Activated naive CD8-positive, alpha-beta T cell treated with anti-CD3 and anti-CD28 coated beads for 36 hours (primary cell): ENCODE measurements around the gene MRPL24. TPM values are rescaled to one million over a fixed set of nuclear protein-coding genes. Genes with fewer than 3 reads are reported as not detected.

ENCODE experiments used
- DNase-seq: peaks from one replicate; pipeline ENCODE4 v3.0.0; 2021
- H3K27ac Mint-ChIP-seq: one replicate; pipeline ENCODE4 v1.8.0; 2022; ENCODE audit warnings: mild to moderate bottlenecking, moderate library complexity, mixed read lengths
- H3K27me3 Mint-ChIP-seq: one replicate; pipeline ENCODE4 v1.8.0; 2022; ENCODE audit warnings: mild to moderate bottlenecking, mixed read lengths
- H3K36me3 Mint-ChIP-seq: one replicate; pipeline ENCODE4 v1.8.0; 2021; ENCODE audit warnings: mild to moderate bottlenecking, mixed read lengths
- H3K4me1 Mint-ChIP-seq: one replicate; pipeline ENCODE4 v1.8.0; 2021; ENCODE audit warnings: mixed read lengths
- H3K4me3 Mint-ChIP-seq: one replicate; pipeline ENCODE4 v1.8.0; 2022; ENCODE audit warnings: mild to moderate bottlenecking, moderate library complexity, mixed read lengths
- H3K9me3 Mint-ChIP-seq: one replicate; pipeline ENCODE4 v1.8.0; 2022; ENCODE audit warnings: mixed read lengths
- total RNA-seq, 2 experiments: library from RNA; stranded (reverse); gene quantifications; one replicate each; pipeline ENCODE4 v1.2.3, GENCODE V29; 2021

MRPL24 gene
- total RNA-seq, 2 experiments from 2014 or later, result 85.1 to 94.6 TPM

- Mint-ChIP-seq H3K36me3 (peaks cover 5% of the 10 kb centered on the region), H3K9me3 (no peaks in the 10 kb centered on the region), H3K27me3 (no peaks in the 10 kb centered on the region), H3K4me1 (no peaks in the 10 kb centered on the region), H3K4me3 (no peak overlapping the region), H3K27ac (no peak overlapping the region)
- no peak for DNase-seq
These were observed 26.1 kb downstream of the MRPL24 start for GRCh38 chr1:156714830-156715229.

- H3K27ac Mint-ChIP-seq, result no peak overlapping the region
- no peaks in the 10 kb centered on the region for H3K27me3 Mint-ChIP-seq
- H3K36me3 Mint-ChIP-seq, result peaks cover 3% of the 10 kb centered on the region
- H3K4me3 Mint-ChIP-seq, result no peak overlapping the region
- H3K4me1 Mint-ChIP-seq, result peaks cover under 1% of the 10 kb centered on the region
- no peak for DNase-seq
- H3K9me3 Mint-ChIP-seq, result no peaks in the 10 kb centered on the region
These were observed 28.3 kb downstream of the MRPL24 start for GRCh38 chr1:156712626-156713025.

DNA sequence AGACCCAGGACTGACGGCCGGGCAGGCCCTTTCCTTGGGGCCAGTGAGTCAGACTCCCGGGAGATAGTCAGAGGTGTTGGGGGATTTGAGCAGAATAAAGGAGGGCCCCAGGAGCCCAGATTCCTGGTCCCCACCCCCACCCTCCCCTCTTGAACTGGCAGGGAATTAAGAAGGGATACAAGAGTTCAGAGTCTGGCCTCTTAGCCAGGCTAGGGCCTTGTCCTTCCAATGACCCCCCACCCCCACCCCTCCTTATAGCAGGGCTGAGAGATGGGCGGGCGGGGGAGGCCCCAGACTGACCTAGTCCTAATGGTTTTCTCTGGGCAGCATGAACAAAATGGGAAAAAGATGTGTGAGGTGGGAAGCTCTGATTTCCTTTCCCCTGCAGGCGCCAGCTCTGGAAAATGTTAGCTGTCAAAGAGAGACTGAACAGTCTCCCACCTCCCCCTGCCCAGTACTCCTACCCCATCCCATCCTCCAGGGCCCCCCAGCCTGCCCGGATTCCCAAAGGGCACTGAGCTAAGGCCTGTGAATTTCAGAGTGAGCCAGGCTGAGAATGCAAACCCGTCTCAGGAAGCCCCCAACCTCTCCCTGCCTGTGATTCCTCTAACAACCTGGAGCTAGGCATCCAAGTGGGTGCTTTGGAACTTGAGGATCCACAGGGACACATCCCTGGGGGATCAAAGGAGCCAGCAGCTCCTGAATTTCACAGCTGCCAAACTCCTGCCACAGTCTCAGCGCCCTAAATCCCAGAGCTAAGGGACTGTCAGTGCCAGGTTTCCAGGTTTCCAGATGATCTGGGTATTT lies 29.7 kb downstream of the MRPL24 start:
- H3K27ac Mint-ChIP-seq, result no peak overlapping the region
- H3K4me1 Mint-ChIP-seq, result peaks cover 11% of the 10 kb centered on the region
- H3K36me3 Mint-ChIP-seq, result no peaks in the 10 kb centered on the region
- no peak overlapping the region for H3K4me3 Mint-ChIP-seq
- H3K27me3 Mint-ChIP-seq, result peaks cover 4% of the 10 kb centered on the region
- H3K9me3 Mint-ChIP-seq, result no peaks in the 10 kb centered on the region
- no peak for DNase-seq

DNA sequence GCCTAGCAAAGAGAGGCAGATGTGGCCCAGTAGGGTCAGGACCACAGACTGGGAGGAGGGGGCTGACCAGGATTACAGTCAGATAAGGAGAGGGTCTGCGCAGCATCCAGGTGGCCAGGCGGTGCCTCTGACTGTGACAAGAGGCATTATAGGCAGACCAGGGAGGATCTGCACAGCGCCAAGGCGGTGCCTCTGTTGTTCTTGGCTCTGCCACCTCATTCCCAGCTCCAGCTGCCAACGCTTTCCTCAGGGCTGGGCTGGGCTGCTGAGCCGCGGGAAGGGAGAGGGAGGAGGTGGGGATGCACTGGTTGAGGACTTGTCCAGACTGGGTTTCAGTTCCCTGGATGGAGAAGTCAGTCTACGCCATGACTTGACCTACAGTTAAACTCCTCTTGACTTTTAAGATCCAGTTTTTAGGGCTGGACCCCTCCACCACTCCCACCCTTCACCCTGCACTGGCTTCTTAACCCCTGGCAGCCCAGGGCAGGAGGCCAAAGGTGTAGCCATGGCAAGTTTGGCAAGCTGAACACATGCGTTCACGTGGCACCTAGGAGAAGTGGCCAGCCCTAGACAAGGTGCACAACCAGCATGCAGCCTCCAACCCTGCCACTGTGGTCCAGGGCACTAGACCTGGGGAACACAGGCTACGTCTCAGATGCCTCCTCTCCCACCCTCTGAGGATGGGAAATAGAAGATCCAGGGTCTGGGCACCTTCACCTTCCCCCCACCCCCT lies 31.0 kb downstream of the MRPL24 start:
- no peaks in the 10 kb centered on the region for H3K36me3 Mint-ChIP-seq
- peaks cover 7% of the 10 kb centered on the region for H3K27me3 Mint-ChIP-seq
- peaks cover 21% of the 10 kb centered on the region for H3K4me1 Mint-ChIP-seq
- no peak overlapping the region for H3K27ac Mint-ChIP-seq
- H3K4me3 Mint-ChIP-seq, result no peak overlapping the region
- DNase-seq, result no peak
- H3K9me3 Mint-ChIP-seq, result no peaks in the 10 kb centered on the region

GRCh38 chr1:156709031-156709430 lies 31.9 kb downstream of the MRPL24 start:
- H3K9me3 Mint-ChIP-seq, result no peaks in the 10 kb centered on the region
- no peak overlapping the region for H3K27ac Mint-ChIP-seq

DNA sequence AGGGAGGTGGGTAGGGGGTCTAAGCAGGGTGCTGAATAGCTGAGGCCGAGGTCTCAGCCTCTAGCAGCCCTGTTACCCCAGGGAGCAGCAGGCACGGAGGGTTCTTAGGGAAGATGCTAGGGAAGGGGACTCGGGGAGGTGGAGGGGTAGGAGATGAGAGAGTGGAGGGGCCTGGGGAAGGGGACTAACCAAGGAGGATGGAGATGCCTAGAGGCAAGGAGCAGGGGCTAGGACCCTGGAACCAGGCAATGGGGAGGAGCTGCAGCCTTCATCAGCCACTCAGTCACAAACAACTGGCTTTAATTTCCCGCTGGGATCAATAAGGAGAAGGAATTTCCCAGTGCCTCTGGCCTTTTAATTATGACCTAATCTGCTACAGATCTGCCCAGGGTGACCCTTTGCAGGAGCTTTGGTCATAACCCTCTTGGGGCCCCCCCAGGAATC lies 32.6 kb downstream of the MRPL24 start:
- H3K27ac Mint-ChIP-seq, result no peak overlapping the region
- H3K4me1 Mint-ChIP-seq, result peaks cover 25% of the 10 kb centered on the region
- H3K9me3 Mint-ChIP-seq, result no peaks in the 10 kb centered on the region
- no peak overlapping the region for H3K4me3 Mint-ChIP-seq
- peaks cover 20% of the 10 kb centered on the region for H3K27me3 Mint-ChIP-seq
- no peak for DNase-seq
- no peaks in the 10 kb centered on the region for H3K36me3 Mint-ChIP-seq

More at GRCh38 chr1:156709031-156709430, 31.9 kb downstream of the MRPL24 start:
- H3K4me1 Mint-ChIP-seq, result peaks cover 25% of the 10 kb centered on the region
- H3K4me3 Mint-ChIP-seq, result no peak overlapping the region
- no peak for DNase-seq
- peaks cover 15% of the 10 kb centered on the region for H3K27me3 Mint-ChIP-seq
- no peaks in the 10 kb centered on the region for H3K36me3 Mint-ChIP-seq

DNA sequence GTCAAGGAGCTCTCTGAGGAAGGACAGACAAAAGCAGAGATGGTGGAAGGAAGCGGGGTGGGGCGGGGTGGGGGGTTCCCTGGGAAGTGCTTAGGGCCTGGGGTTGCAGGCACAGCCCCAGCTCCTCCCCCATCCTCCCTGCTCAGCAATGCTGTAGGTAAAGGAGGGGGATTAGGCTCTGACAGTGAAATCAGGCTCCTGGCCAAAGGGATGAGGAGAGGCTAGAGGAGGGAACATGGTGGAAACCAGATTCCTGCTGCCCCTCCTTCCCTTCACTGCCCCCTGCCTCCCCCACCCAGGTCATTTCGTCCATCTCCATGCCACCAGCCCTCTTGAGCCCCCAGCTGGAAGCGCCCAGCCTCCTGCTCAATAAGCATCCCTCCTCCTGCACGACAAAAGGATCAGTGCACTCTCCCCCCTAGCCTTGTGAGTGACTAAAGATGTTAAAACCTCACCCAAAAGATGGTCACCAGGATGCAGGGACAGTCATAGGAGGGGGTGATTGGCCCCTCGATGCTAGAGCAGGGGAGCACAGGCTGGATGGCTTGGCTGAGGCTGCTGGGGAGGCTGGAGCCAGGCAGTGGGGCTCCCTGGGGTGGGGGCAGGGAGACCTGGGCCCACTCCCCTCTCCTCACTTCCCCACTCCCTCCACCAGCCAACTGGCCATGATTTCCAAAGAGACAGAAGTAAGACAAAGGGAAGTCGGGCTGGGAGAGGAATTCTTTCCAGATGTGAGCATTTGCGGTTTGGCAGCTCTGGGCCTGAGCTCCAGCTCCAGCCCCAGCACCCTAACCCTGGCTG lies 33.3 kb downstream of the MRPL24 start:
- Mint-ChIP-seq H3K4me3 (peak overlapping the region; percentile 29), H3K27ac (no peak overlapping the region), H3K36me3 (no peaks in the 10 kb centered on the region), H3K4me1 (peaks cover 25% of the 10 kb centered on the region), H3K27me3 (peaks cover 26% of the 10 kb centered on the region), H3K9me3 (no peaks in the 10 kb centered on the region)
- DNase-seq, result no peak

DNA sequence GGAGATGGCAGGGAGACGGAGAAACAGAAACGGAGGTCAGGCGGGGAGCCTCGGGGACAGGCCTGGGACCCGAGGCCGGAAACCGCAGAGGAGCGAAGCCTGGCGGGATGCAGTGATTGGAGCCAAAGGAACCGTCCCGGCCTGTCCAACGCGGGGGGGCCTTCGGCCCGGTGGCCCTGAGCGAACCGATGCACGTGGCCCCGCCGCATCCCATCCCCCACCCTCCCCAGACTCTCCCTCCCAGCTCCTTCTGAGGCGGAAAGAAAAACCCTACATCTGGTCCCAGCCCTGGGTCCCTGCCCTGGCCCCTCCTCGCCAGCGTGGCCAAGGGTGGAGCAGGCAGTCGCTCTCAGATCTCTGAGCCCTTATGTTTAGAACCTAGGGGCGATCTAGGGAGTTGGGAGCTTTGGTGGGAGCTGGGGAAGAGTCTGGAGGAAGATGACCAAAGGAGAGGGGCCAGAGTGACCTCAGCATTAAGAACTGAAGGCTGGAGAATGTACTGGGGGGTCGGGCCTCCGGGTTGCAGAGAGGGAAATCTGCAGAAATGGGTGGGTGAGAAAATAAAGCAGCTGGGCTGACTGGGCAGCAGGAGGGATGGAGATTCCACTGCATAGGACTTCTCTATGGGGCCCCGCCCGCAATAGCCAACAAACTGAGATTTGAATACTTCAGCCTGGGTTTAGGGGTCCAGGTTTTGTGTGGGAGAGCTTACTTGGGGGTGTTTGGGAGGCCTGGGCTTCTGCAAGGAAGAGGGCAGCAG lies 34.1 kb downstream of the MRPL24 start:
- no peaks in the 10 kb centered on the region for H3K9me3 Mint-ChIP-seq
- H3K36me3 Mint-ChIP-seq, result no peaks in the 10 kb centered on the region
- DNase-seq, result no peak
- H3K27me3 Mint-ChIP-seq, result peaks cover 28% of the 10 kb centered on the region
- peak overlapping the region; percentile 76 for H3K4me3 Mint-ChIP-seq
- H3K27ac Mint-ChIP-seq, result no peak overlapping the region
- H3K4me1 Mint-ChIP-seq, result peaks cover 25% of the 10 kb centered on the region

GRCh38 chr1:156705918-156706656 lies 34.8 kb downstream of the MRPL24 start:
- Mint-ChIP-seq H3K4me1 (peaks cover 25% of the 10 kb centered on the region), H3K4me3 (peak overlapping the region; percentile 76), H3K27ac (peak overlapping the region; percentile 54), H3K9me3 (no peaks in the 10 kb centered on the region), H3K36me3 (no peaks in the 10 kb centered on the region), H3K27me3 (peaks cover 29% of the 10 kb centered on the region)
- DNase-seq, result peak; percentile 72

DNA sequence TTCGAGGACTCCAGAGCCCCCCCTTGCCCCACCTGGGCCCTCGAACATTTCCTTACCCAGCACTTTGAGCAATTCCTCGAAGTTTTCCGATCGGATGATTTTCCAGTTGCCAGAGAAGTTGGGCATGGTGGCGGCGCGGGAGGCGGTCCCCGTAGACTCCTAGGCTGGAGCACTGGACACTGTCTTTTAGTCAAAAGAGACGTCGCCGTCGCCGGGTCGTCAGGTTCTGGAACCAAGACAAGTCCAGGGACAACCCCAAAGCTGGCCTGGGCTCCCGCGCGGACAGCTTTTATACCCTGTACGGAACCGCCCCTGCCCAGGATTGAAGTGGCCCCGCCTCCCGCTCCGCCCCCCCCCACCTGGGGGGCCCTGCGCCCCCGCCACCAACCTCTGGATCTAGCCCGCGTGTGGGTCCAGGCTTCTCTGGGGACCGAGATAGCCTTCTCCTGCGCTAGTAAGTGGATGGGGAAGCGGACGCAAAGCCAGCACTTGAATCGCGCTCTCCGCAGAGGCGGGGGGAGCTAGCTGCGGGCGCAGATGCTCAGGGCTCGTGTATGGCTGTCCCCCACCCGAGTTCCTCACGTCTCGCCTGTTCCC lies 35.5 kb downstream of the MRPL24 start, which contains the start of gene CRABP2:
TSS of gene CRABP2 (minus strand) at position 263 of the 597 bp plus-strand sequence. CDS start at position 126, 137 bp downstream.
- Mint-ChIP-seq H3K4me1 (peaks cover 28% of the 10 kb centered on the region), H3K27me3 (peaks cover 32% of the 10 kb centered on the region), H3K27ac (peak within 1 kb of the TSS; percentile 54), H3K4me3 (peak within 1 kb of the TSS; percentile 76), H3K36me3 (no peaks in the 10 kb centered on the region), H3K9me3 (no peaks in the 10 kb centered on the region)
- DNase-seq, result peak; percentile 41

- peak; percentile 56 for DNase-seq
- Mint-ChIP-seq H3K4me3 (peak overlapping the region; percentile 62), H3K36me3 (no peaks in the 10 kb centered on the region), H3K9me3 (no peaks in the 10 kb centered on the region), H3K27ac (no peak overlapping the region), H3K4me1 (peaks cover 28% of the 10 kb centered on the region), H3K27me3 (peaks cover 33% of the 10 kb centered on the region)
These were observed 36.0 kb downstream of the MRPL24 start for GRCh38 chr1:156704930-156705320.

DNA sequence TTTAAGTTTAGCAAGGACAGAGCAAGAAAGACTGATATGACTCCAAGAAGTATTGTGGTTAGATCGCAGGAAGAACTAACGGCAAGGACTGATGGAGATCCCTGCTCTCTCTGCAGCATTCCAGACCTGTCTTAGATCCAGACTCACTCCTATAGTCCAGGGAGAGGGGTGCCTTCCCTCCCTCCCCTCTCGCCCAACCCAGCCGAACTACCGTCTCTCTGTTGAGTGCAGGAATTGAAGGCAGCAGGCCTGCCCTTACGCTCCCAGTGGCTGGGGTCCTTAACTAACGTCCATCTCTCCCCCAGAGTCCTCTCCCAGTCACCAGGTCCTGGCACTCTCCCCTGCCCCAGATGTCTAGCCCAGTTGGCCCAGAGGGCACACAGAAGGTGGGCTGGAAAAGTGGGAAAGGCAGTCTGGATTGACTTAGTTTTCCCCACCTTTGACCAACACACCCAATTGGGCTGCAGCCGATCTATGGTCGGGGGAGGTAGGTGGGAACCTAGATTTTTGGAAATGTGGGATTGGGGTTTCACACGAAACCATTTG lies 36.6 kb downstream of the MRPL24 start:
- H3K4me1 Mint-ChIP-seq, result peaks cover 28% of the 10 kb centered on the region
- H3K36me3 Mint-ChIP-seq, result no peaks in the 10 kb centered on the region
- no peak for DNase-seq
- H3K4me3 Mint-ChIP-seq, result peak overlapping the region; percentile 25
- H3K27me3 Mint-ChIP-seq, result peaks cover 38% of the 10 kb centered on the region
- H3K9me3 Mint-ChIP-seq, result no peaks in the 10 kb centered on the region
- H3K27ac Mint-ChIP-seq, result no peak overlapping the region

DNA sequence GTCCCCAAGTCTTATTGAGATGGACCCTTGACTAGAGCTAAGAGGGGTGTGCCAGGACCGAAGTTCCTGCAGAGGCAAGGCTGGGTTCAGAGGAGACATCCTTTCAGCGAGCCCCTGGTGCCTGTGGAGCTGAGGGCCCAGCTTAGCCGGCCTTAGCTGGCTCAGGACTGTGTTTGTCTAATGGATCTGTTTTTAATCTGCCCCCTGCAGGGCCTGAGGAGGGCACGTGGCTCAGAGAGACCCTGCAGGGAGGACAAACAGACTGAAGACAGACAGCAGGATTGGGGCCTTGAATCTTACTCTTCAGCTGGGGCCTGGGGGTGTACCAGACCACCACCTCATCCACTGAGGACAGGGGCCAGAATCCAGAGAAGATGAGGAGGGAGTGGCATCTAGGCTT lies 37.1 kb downstream of the MRPL24 start:
- Mint-ChIP-seq H3K27me3 (peaks cover 42% of the 10 kb centered on the region), H3K9me3 (no peaks in the 10 kb centered on the region), H3K4me3 (no peak overlapping the region), H3K27ac (no peak overlapping the region), H3K36me3 (no peaks in the 10 kb centered on the region), H3K4me1 (peaks cover 28% of the 10 kb centered on the region)
- no peak for DNase-seq
